GM21529 (cell line): ENCODE data around the gene ANO6.
"Not testable (repeated sequence)": the region's sequence is repeated elsewhere in the genome, so short reads cannot be mapped to it uniquely, and the experiment has no call there.

Source experiments
- ATAC-seq: cut with Tn5 transposase; IDR thresholded peaks from one replicate; pipeline ENCODE4 v1.9.1; 2021; ENCODE audit not compliant: unreplicated experiment

Gene ANO6

DNA sequence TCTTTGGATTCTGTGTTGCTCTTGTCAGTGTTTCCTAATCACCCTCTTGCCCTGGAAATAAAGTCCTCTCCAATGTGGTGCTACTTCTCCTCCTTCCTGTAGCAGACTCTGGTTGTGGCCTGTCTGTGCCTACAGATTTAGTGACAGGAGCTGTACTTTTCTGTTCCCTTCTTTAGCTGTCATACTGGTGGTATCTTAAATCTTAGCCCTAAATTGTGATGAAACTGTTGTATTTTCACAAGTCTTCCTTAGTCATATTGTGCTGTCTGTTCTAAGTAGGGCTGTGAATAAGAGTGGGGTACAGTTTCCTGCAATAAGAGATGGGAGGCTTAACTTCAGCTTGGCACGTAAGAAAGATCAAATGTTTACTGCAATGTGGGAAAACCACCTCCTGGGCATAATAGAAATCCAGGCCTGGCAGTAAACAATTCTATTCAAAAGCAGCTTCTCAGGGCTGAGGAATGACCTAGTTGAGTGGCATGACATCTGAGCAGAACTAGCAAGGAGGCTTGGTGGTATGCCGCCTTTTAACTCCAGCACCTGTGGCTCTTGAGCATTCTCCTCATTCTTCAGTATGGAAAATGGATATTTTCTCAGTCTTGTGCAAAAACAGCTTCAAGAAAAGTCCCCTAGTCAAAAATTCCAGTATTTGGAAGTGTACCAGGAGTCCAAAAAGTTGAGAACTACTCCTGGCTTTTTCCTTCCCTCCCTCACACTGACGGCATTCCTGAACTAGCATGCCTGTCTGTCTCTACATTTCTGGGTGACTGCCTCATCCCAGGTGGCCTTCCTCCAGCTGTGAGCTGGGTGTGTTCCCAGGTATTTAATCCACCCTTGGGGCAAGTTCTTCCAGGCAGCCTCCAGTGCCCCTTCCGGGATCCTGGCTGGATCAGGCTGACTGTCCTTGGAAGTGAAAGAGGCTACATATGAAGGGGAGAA lies 19.5 kb downstream of the ANO6 start:
- ATAC-seq = no peak

DNA sequence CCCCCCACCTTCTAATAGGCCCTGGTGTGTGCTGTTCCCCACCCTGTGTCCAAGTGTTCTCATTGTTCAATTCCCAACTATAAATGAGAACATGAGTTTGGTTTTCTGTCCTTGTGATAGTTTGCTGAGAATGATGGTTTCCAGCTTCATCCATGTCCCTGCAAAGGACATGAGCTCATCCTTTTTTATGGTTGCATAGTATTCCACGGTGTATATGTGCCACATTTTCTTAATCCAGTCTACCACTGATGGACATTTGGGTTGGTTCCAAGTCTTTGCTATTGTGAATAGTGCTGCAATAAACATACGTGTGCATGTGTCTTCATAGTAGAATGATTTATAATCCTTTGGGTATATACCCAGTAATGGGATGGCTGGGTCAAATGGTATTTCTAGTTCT lies 20.5 kb downstream of the ANO6 start:
- not testable (repeated sequence) for ATAC-seq

DNA sequence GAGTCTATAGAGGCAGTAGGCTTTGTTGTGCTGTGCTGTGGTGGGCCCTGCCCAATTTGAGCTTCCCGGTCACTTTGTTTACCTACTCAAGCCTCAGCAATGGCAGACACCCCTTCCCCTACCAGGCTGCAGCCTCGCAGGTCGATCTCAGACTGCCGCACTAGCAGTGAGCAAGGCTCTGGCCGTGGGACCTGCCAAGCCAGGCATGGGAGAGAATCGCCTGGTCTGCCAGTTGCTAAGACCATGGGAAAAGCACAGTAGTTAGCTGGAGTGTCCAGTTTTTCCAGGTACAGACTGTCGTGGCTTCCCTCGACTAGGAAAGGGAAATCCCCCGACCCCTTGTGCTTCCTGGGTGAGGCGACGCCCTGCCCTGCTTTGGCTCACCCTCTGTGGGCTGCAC lies 26.3 kb downstream of the ANO6 start:
- ATAC-seq = no peak

DNA sequence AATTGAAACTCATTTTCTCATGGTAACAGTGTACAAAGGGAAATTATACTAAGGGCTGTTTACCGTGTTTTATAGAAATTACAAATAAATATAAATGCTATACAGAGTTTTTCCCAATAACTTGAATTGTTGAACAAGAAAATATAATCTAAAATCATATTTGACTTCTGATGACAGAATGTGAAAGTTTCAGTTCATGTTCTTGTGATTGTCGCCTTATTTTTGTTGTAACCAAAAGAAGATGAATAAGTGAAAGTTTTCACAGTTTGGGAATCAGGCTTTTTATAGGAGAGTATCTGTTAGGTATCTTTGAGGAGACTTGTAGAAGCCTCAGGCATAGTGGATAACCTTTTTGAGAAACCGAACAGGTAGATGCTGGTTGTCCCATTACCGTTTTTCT lies 28.1 kb downstream of the ANO6 start:
- no peak for ATAC-seq

DNA sequence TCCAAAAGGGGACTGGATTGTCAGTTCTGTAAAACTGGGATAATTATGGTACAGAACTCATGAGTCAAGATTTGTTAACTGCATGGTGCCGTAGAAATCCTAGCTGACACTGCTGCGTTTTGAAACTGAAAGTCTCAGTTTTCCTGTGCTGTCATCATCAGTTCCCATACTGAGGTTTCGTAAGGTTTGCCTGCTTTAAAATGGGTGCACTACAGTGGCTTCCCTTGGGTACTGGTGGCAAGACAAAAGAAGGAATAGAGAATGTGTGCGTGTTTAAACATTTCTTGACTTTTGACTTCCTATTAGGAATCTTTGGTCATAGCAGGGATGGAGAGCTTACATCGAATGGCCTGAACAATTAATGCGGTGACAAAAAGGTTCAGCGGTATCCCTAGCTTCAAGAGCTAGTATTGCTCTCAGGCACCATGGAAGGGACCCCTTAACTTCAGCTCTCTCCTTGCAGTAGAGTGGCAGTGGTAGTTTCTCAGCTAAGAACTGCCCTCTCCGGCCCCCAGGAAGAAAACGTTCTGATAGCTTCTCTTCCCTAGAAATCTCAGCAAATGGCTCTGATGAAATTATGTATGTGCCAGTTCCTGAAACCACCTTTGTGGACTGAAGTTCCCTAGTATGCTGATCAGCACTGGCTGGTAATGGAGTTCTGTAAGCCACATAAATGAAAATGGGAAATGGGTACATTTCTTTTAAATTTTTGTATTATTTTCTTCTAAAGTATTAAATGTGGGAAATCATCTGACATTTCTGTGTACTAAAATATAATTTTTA lies 28.9 kb downstream of the ANO6 start:
- peak; percentile 92 for ATAC-seq

DNA sequence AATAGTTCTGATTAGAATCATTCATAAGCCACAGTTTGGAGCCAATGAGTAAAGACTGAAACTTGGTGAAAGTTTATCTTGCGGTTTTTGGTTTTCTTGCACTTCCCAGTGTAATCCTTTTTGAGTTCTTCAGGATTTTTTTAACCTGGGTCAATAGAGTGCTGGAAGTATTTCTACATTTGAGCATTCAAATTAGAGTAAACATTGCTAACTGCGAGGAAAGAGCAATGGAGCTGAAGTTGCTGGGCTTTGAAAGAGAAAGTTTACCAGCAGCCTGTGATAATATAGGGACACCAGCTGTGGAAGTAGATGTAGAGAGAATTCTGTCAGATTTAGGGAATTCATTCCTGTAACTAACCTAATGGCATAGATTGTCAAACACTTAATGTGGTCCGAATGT lies 30.3 kb downstream of the ANO6 start:
- ATAC-seq = no peak

DNA sequence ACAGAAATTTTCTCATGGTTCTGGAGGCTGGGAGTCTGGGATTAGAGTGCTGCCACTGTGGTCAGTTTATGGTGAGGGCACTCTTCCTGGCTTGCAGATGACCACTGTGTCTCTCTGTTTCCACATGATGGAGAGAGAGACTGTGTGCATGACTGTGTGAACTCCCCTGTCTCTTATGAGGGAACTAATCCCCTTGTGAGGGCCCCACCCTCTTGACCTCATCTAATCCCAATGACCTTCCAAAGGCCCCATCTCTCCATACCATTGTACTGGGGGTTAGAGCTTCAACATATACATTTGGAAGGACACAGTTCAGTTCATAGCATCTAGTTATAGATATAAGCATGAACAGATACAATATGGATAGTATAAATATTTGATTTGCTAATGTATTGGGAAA lies 31.7 kb downstream of the ANO6 start:
- ATAC-seq = no peak

DNA sequence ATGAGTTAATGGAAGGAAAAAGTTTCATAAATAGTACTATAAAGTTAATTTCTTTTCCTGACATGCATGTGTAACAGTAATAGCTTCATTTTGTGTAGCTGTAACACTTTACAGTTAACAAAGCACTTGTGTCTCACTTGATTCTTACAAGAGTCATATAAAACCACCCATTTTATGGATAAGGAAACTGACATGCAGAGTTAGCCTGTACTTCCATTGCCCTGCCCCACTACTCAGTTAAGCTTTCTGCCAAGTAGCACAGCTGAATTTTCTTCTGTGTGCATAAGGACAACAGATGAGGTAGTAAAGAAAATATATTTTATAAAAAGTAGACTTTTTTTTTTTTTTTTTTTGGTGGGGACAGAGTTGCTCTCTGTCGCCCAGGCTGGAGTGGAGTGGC lies 32.2 kb downstream of the ANO6 start:
- no peak for ATAC-seq

DNA sequence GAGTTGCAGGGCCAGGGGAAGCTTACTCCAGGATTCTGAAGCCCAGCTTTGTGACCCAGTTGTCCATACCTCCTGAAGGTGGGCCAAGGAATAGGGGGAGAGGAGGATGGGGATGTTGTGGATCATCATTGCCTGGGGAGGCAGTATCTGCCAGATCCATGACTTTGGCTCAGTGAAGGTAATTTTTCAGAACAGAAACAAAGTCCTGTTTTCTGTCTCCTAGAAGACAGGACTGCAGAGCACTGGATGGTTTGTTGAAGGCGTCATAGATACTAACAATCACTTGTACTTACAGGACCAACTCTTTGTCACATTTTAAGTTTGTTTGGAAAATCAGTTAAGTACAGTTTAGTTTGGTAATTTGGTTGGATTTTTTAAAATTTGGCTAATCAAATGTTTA lies 38.4 kb downstream of the ANO6 start:
- ATAC-seq = no peak

DNA sequence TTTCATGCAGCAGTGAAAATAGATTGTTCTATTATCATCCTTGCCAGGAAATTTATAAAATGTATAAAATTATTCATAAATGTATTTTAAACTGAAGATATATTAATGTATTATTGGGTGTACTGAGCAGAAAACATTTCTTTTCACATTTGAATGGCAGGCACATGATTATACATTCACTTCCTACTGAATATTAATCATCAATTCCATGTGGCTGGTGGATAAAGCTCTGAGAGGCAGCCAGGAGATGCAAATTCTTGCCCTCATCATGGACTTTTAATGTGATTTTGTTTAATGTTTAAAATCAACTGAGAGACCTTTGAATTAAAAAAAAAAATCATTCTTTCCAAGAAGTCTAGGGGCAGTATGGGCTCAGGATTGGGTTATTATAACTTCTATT lies 40.8 kb downstream of the ANO6 start:
- ATAC-seq = no peak

DNA sequence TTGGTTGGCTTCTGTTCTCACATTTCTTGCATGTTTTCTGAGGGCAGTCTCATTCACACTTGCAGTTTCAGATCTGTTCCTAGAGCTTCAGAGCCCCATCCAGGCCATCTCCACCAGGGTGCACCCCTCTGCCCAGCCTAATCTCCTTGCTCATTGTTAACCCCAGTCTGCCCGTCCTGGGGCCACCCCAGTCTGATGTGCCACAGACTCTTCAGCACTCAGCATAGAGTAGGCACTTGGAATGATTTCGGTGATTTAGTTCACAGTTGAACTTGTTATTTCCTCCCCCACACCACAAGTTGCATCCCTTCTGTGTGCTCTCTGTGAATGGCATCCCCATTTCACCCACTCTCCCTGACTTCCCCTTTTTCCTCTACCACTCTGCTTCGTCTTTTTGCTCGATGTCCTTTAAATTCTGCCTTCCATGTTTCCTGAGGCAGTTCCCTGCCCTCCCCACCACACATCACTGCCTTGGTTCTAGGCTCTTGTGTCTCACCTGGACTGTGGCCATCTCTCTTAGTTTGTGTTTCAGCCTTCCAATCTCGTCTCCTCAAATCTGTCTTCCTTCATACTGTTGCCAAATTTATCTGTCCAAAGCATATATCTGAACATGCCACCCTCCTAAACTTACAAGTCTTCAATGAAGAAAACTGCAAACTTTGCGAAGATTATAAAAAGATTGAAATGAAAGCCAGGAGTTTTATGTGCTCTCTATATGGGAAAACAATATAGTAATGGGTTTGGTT lies 41.5 kb downstream of the ANO6 start:
- ATAC-seq = peak; percentile 82

DNA sequence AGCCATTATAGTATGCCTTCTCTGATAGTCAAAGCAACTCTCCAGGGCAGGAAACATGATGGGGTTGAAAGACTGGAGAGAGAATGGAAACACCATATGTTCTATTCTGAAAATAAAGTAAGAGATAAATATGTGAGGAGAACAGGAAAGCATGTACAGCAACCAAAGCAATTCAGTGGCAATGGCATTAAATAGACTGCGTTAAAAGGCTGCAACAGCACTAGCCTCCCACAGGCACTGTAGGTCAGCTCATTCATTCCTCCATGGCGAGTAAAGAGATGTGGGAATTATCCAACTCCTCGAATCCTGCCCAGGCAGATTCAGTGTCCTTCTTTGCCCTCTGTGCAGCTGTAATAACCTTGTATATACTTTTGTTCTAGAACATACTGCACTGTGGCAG lies 43.8 kb downstream of the ANO6 start:
- ATAC-seq = no peak

DNA sequence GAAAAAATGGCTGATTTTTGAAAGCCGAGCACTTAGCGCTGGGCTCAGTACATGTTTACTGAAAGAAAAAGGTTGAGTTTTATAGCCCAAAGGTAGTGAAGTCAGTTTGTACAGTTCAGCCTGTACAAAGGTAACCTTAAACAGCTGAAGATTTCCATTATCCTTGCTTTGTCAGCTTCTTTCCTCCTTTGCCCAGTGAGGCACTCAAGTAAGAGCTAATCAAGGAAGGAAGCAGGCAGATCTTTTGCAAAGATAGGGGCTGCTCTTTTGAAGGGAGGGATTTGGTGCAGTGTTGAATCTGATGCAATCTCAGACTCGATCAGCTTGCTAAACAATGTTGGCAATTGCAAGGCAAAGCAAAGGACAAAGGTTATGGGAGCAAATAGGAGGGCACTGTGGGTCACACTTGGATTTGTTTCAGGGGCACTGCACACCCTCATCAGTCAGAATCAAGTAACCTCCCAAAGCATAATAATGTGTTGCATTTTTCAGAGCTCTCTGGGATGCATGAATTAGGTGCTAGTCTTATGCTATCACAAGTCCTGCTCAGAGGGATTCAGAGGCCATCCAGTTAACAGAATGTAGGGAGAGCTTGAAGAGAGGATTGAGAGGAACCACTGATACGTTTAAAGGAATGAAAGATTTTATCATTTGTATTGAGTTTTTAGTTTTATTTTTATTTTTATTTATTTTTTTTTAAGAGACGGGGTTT lies 44.4 kb downstream of the ANO6 start:
- ATAC-seq = no peak

DNA sequence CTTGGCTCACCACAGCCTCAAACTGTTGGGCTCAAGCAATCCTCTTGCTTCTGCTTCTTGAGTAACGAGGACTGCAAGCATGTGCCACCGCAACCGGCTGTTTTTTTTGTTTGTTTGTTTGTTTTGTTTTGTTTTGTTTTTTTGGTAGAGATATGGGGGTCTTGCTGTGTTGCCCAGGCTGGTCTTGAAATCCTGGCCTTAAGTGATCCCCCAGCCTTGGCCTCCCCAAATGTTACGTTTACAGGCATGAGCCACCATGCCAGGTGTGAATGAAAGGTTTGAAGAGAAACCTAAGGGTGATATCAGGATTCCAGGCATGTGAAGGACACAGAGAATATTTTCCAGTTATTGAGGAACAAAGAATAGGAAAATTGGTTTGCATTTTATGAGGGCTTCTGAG lies 45.0 kb downstream of the ANO6 start:
- ATAC-seq = no peak

DNA sequence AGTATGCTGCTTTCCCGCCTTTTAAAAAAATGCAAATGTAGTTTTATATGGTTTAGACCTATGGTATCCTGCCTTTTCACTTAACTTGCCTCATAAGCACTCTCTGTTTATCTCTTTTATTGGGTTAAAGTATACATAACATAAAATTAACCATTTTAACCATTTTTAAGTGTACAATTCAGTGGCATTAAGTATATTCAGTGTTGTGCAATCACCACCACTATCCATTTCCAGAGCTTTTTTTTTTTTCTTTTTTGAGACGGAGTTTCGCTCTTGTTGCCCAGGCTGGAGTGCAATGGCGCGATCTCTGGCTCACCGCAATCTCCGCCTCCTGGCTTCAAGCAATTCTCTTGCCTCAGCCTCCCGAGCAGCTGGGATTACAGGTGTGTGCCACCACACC lies 46.3 kb downstream of the ANO6 start:
- not testable (repeated sequence) for ATAC-seq

DNA sequence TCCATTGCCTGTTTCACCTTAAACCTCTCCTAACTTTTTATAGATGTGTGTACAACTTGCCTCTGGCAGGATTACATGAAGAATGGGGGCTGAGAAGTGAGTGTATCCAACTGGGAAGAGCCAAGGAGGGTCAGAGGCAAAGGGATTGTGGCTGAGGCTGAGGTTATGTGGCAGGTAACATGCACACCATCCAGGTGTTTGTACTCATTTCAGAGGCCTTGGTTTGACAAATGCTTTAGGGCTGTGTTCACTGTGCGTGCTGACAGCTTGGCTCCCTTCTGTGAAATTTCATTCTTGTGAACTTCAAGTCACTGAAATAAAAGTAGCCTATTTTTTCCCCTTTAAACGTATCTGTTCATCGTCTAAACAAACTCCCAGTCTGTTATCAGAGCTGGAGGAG lies 47.7 kb downstream of the ANO6 start:
- no peak for ATAC-seq

DNA sequence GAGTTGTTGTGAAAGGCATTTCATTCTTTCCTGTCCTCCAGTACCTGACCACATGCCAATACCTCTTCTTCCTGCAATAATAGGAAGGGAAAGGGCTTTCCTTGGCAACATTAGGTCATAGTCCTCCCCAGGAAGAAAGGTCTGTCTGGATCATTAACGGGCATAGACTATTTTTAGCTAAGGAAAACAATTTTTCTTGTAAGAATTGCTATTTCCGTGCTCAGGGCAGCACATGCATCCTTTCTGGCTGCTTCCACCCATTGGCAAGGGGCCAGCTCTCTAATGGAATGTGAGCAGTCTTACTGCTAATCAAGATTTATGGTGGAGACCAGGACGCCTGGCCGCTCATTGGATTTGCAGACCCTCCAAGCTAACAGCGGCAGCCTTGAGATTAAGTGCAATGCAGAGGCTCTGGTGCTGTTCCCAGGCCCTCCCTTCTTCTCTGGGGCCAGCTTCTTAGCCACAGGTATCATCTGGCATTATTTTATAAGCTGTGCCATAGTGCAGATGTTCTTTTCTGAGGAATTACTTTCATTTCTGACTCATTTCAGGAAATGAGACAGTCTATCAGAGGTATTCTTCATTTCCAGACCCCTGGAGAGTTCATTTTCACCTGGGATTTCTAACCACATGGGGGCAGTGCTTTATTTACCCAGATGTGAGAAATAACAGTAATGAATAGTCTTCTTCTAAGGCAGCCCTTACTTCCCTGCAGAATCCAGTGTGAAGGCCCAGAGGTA lies 52.9 kb downstream of the ANO6 start:
- peak; percentile 65 for ATAC-seq

DNA sequence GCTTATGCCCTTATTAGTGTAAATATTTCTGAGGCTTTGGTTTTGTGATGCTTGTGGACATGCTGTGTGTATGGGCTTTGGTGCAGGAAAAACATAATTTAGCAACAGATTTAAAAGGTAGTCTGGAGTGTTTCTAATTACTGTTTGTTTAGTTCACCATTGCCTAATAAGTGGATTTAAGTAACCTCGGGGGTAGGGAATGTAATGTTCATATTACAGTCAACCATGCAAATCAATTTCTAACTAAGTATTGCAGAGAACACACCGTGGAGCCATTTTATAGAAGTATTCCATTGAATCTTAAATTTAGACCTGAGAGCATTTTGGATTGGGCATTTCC lies 53.5 kb downstream of the ANO6 start:
- no peak for ATAC-seq

DNA sequence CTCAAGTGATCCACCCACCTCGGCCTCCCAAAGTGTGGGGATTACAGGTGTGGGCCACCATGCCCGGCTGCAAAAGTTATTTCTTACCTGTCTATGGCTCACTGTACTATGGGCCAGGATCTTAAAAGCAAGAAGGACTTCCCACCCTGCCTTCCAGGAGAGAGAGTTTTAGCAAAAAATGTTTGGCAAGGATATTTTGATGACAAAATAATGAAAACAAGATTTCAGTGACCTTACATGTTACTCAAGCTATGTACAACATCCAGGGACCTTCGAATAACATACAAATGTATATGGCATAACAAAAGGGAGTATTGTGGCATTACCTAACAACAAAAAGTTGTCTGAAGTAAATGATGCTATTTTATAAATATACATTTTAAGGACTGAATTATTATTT lies 55.1 kb downstream of the ANO6 start:
- ATAC-seq = no peak

DNA sequence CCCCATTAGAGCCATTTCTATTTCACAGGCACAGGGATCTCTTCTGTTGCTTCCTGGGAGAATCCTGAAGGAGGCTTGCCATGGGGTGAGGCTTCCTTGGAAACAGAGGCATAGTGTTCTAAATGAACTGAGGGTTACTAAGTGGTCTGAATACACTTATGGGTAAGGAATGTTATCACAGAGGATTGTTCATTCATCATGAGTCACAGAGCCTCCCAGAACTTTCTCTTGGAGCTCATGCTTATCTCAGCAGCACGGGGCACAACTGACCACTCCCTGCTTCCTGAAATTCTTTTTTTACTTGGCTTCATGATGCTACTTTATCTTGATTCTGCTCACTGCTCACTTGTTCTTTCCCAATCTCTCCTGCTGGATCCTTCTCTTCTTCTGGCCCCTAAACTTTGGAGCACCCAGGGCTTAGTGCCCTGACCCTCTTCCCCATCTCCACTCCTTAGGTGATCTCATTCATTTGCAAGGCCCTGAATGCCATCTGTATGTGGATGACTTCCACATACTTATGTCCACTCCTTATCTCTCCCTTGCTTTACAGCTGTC lies 57.9 kb downstream of the ANO6 start:
- no peak for ATAC-seq
